B cell (primary cell): ENCODE data around the gene ZBTB16.

ENCODE experiments used
- CTCF ChIP-seq: fragments of 200-600 bp; IDR thresholded peaks from one replicate; pipeline ENCODE4 v1.8.0; 2022; ENCODE audit warnings: antibody characterized with exemption, mild to moderate bottlenecking
- EZH2 ChIP-seq: IDR thresholded peaks from 2 replicates; pipeline ENCODE4 v1.6.1; 2012; ENCODE audit warnings: borderline replicate concordance, low read depth, mild to moderate bottlenecking, moderate library complexity, low read length; ENCODE audit not compliant: insufficient read depth, poor library complexity, severe bottlenecking

- TF ChIP-seq CTCF (no peak), EZH2 (no peak)
Observed at GRCh38 chr11:114054806-114055205, 4.7 kb upstream of the ZBTB16 start.
